BE2C (cell line): ENCODE data around the gene RFXAP.

Experiments
- DNase-seq: peaks from one replicate; pipeline ENCODE4 v3.0.0-alpha.2; 2020
- H3K27me3 ChIP-seq: fragments of 250-450 bp; sonication (Bioruptor Pico); 2 replicates; pipeline ENCODE4 v1.5.1; 2020; ENCODE audit warnings: mild to moderate bottlenecking
- H3K36me3 ChIP-seq: fragments of 250-450 bp; sonication (Bioruptor Pico); 2 replicates; pipeline ENCODE4 v1.5.1; 2020; ENCODE audit warnings: mild to moderate bottlenecking
- H3K4me1 ChIP-seq: fragments of 250-450 bp; sonication (Bioruptor Pico); 2 replicates; pipeline ENCODE4 v1.5.1; 2020
- H3K4me3 ChIP-seq: 2 replicates; pipeline ENCODE4 v1.5.1; 2011; ENCODE audit warnings: low read depth, low read length
- H3K9me3 ChIP-seq: fragments of 250-450 bp; sonication (Bioruptor Pico); 2 replicates; pipeline ENCODE4 v1.5.1; 2020
- TF ChIP-seq, protein P1 (sequence below): IDR thresholded peaks from 2 replicates; pipeline ENCODE4 v1.5.1; 2012; ENCODE audit warnings: mild to moderate bottlenecking, low read depth, low read length

The RFXAP gene

DNA sequence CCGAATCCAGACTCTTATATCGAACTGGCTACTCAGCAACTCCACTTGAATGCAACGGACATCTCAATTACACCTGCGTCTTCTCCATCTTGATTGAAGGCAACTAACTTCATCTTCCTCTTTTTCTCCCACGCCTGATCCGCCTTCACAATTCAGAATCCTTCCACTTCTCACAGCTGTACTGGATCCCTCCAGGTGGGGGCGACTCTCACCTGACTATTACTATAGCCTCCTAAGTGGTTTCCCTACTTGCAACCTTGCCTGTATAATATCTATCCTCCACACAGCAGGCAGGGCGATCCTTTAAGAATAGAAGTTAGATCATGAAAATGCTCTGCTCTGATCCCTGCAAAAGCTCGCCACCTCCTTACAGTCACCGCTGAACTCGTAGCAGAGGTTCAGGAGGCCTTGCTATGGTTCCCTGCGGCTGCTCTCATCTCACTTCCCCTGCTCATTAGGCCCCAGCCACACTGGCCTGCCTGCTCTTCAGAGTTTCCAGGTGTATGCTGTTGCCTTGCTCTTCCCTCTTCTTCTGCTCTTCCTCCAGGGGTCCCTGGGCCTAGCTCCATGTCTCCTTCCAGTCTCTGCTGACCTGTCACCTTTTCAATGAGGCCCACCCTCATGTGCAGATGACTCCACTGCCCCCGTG is 31.9 kb downstream of the RFXAP start:
- Histone ChIP-seq H3K36me3 (peaks cover 63% of the 10 kb centered on the region), H3K9me3 (no peaks in the 10 kb centered on the region), H3K4me1 (no peaks in the 10 kb centered on the region), H3K27me3 (no peaks in the 10 kb centered on the region), H3K4me3 (no peak overlapping the region)
- peak; percentile 55 for DNase-seq
- TF ChIP-seq, protein P1, sequence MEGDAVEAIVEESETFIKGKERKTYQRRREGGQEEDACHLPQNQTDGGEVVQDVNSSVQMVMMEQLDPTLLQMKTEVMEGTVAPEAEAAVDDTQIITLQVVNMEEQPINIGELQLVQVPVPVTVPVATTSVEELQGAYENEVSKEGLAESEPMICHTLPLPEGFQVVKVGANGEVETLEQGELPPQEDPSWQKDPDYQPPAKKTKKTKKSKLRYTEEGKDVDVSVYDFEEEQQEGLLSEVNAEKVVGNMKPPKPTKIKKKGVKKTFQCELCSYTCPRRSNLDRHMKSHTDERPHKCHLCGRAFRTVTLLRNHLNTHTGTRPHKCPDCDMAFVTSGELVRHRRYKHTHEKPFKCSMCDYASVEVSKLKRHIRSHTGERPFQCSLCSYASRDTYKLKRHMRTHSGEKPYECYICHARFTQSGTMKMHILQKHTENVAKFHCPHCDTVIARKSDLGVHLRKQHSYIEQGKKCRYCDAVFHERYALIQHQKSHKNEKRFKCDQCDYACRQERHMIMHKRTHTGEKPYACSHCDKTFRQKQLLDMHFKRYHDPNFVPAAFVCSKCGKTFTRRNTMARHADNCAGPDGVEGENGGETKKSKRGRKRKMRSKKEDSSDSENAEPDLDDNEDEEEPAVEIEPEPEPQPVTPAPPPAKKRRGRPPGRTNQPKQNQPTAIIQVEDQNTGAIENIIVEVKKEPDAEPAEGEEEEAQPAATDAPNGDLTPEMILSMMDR = peak; percentile 63

DNA sequence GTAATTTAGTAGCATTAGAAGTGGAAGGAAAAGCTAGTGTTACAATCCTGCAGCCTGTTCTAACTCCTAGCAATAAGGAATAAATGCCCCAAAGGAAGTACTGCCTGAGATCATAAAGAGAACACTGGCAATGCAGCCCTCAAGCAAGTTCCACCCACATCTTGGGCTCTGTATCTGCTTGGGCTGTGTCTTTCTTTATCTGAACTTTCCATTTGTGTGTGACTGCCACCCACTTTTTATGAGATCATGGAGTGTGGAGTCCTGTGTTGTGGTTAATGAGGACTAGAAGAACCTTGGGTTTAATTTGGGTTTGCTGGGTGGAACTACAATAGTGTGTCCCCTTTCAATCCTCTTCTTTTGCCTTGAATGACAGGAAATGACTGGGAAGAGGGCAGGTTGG is 38.2 kb downstream of the RFXAP start:
- no peak for DNase-seq
- Histone ChIP-seq H3K36me3 (peaks cover 64% of the 10 kb centered on the region), H3K4me3 (no peak overlapping the region), H3K27me3 (no peaks in the 10 kb centered on the region), H3K4me1 (no peaks in the 10 kb centered on the region; the same call in 1 of the 2 replicates), H3K9me3 (no peaks in the 10 kb centered on the region)
- TF ChIP-seq, protein P1 = no peak

DNA sequence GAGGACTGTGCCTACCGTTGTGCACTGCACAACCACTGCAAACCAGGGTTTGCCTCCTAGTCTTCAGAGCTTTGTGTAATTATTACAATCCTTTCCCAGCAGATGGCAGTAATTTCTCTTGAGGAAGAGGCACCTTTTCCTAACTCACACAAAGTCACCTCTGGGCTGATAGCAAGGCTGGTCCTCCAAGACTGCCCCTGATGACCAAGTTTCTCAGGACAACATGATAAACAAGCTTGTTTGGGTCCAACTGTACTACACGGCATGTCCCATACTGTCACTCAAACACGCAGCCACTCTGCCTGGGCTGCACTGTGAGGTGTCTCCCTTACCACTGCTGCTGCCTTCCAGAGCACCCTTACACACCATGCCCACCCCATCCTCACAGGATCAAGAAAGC is 39.3 kb downstream of the RFXAP start:
- TF ChIP-seq, protein P1 = peak; percentile 67
- no peaks in the 10 kb centered on the region for H3K9me3 ChIP-seq
- H3K27me3 ChIP-seq = no peaks in the 10 kb centered on the region
- no peaks in the 10 kb centered on the region; the same call in 1 of the 2 replicates for H3K4me1 ChIP-seq
- peaks cover 64% of the 10 kb centered on the region for H3K36me3 ChIP-seq
- no peak overlapping the region for H3K4me3 ChIP-seq
- DNase-seq = peak; percentile 37

DNA sequence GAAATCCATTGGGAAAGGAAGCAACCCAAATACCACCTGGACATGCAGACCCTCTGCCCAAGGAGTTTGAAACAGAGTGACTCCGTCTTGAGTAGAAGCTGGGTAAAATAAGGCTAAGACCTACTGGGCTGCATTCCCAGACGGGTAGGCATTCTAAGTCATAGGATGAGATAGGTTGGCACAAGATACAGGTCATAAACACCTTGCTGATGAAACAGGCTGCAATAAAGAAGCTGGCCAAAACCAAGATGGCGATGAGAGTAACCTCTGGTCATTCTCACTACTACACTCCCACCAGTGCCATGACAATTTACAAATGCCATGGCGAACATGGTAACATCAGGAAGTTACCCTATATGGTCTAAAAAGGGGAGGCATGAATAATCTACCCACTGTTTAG is 40.2 kb downstream of the RFXAP start:
- Histone ChIP-seq H3K9me3 (no peaks in the 10 kb centered on the region), H3K27me3 (no peaks in the 10 kb centered on the region), H3K4me1 (no peaks in the 10 kb centered on the region; the same call in 1 of the 2 replicates), H3K4me3 (no peak overlapping the region), H3K36me3 (peaks cover 67% of the 10 kb centered on the region)
- TF ChIP-seq, protein P1 = no peak
- DNase-seq = no peak

DNA sequence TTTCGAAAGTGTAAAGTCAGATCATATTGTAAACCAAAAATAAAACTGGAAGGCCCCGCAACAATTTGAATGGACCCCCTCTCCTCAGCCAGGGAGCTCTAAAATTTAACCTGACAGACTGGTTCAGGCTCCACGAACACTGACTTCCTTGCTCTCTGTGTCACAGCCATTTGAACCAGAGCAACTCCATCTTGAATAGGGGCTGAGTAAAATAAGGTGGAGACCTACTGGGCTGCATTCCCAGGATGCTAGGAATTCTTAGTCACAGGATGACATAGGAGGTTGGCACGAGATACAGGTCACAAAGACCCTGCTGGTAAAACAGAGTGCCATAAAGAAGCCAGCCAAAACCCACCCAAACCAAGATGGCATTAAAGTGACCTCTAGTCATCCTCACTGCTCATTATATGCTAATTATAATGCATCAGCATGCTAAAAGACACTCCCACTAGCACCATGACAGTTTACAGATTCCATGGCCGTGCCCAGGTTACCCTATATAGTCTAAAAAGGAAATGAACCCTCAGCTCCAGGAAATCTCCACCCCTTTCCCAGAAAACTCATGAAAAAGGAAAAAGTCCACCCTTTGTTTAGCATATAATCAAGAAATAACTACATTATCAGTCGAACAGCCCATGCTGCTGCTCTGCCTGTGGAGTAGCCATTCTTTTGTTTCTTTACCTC is 43.1 kb downstream of the RFXAP start:
- DNase-seq = no peak
- TF ChIP-seq, protein P1 = no peak
- peaks cover 74% of the 10 kb centered on the region for H3K36me3 ChIP-seq

DNA sequence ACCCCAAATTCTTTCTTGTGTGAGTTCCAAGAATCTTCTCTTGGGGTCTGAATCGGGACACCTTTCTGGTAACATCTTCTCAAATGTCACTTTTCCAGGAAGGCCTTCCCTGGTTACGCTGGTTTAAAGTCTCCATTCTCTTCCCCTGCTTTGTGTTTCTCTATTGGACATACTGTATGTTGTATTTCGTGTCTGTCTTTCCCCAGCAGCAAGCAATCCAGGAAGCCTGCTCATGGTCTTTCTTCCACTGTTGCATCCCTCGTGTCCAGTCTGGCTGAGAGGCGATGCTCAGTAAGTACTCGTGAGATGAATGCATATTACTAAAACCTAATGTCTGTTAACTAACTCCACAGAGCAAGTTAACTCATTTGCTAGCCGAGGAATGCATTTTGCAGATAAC is 43.7 kb downstream of the RFXAP start:
- H3K4me1 ChIP-seq = no peaks in the 10 kb centered on the region; the same call in 1 of the 2 replicates

More for the DNA sequence above, 43.1 kb downstream of the RFXAP start:
- Histone ChIP-seq H3K4me3 (no peak overlapping the region), H3K9me3 (no peaks in the 10 kb centered on the region), H3K4me1 (no peaks in the 10 kb centered on the region; the same call in 1 of the 2 replicates), H3K27me3 (no peaks in the 10 kb centered on the region)

More for the DNA sequence above, 43.7 kb downstream of the RFXAP start:
- TF ChIP-seq, protein P1 = no peak
- DNase-seq = no peak
- Histone ChIP-seq H3K27me3 (no peaks in the 10 kb centered on the region), H3K9me3 (no peaks in the 10 kb centered on the region), H3K4me3 (no peak overlapping the region), H3K36me3 (peaks cover 74% of the 10 kb centered on the region)
